ENCODE measurements around the gene RPH3AL.
"Not testable (repeated sequence)": the region's sequence is repeated elsewhere in the genome, so short reads cannot be mapped to it uniquely, and the experiment has no call there.

RPH3AL gene

DNA sequence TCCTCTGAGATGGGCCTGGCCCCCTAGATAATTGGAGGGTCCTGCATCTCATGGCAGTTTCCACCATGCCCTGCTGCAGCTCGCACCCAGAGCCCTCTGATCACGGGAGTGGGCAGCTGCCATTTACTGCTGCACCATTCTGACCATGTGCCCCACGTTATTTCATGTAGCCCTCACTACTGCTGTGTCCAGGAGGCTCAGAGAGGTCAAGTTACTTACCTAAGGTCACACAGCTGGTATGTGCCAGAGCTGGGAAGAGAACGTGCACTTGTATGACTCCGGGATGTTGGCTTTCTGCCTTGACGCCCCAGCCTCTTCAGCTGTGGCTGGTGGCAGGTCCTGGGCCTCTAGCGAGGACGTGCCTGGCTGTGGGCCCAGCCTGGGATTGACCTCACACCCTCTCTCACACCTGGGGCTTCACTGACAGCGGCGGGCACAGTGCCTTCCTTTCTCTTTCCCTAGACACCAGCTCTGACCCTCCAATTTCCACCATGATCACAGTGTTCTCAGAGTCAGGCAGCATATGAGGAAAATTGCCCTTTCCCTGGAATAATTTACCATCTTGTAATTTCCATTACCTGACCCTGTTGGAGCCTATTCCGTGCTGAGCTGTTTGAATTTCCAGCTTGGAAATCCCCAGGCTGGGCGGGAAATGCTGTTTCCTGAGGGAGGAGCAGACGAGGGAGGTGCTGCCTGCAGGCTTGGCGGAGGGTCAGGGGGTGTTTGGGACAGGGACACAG lies 152.6 kb downstream of the RPH3AL start:
- Histone ChIP-seq H3K4me3 (no peak overlapping the region), H3K27me3 (ENCODE audit: low read depth) (peaks cover 27% of the 10 kb centered on the region), H3K36me3 (replicated peaks) (no peaks in the 10 kb centered on the region), H3K9me3 (no peaks in the 10 kb centered on the region), H3K4me1 (no peaks in the 10 kb centered on the region)
- in situ Hi-C loops (cut with MboI; ENCODE audit: low sequenced_read_pairs), result no loop called here
- no peak for DNase-seq (ENCODE audit: low spot score in 2 of 2)

DNA sequence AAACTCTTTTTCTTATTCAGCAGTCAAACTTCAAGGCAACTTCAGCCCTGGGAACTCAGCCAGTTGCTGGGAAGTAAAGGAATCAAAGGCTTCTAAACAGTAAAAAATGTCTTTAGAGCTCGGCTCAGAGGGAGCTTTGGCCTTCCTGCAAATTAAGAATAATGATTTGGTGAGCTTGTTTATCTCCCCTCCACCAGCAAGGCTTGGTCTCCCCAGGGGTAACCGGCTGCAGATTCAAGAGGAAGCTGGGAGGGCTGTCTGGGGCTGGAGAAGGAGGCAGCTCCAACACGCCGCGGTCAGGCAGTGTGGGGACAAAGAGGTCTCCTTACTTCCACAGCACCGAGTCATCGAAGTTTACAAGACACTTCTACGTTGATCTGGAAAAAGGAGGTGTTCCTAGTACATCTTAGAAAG lies 153.4 kb downstream of the RPH3AL start:
- H3K4me3 ChIP-seq, result no peak overlapping the region
- no peaks in the 10 kb centered on the region for H3K36me3 ChIP-seq (replicated peaks)
- in situ Hi-C loops (cut with MboI; ENCODE audit: low sequenced_read_pairs), result no loop called here
- H3K9me3 ChIP-seq, result no peaks in the 10 kb centered on the region
- no peaks in the 10 kb centered on the region for H3K4me1 ChIP-seq
- no peak for DNase-seq (ENCODE audit: low spot score in 2 of 2)
- peaks cover 27% of the 10 kb centered on the region for H3K27me3 ChIP-seq (ENCODE audit: low read depth)

- DNase-seq (ENCODE audit: low spot score in 2 of 2); H3K4me1 ChIP-seq; H3K9me3 ChIP-seq; in situ Hi-C loops (cut with MboI; ENCODE audit: low sequenced_read_pairs); H3K4me3 ChIP-seq; H3K36me3 ChIP-seq (replicated peaks): not testable (repeated sequence)
- H3K27me3 ChIP-seq (ENCODE audit: low read depth), result peaks cover 27% of the 10 kb centered on the region
Observed at GRCh38 chr17:198225-198624, 154.4 kb downstream of the RPH3AL start.

DNA sequence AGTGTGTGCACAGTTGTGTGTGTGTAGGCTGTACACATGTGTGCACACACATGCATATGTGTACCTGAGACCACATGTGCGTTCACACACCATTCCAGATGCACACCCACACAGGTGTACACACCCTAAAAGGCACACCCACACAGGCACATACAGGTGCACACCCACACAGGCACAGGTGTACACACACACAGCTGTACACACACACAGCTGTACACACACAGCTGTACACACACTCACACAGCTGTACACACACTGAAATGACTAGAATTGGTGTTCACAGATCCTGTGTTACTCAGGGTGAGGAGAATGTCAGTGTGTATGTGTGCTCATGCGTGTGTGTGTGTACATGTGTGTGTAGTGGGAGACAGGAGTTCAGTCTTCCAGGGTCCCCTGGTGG lies 155.3 kb downstream of the RPH3AL start:
- Histone ChIP-seq H3K9me3 (no peaks in the 10 kb centered on the region), H3K36me3 (replicated peaks) (no peaks in the 10 kb centered on the region), H3K4me1 (no peaks in the 10 kb centered on the region), H3K4me3 (no peak overlapping the region), H3K27me3 (ENCODE audit: low read depth) (peaks cover 27% of the 10 kb centered on the region)
- in situ Hi-C loops (cut with MboI; ENCODE audit: low sequenced_read_pairs), result no loop called here
- no peak for DNase-seq (ENCODE audit: low spot score in 2 of 2)

GRCh38 chr17:194828-195602 lies 157.6 kb downstream of the RPH3AL start:
- peaks cover 27% of the 10 kb centered on the region for H3K27me3 ChIP-seq (ENCODE audit: low read depth)
- no peak for DNase-seq (ENCODE audit: low spot score in 2 of 2)
- no peaks in the 10 kb centered on the region for H3K9me3 ChIP-seq
- H3K36me3 ChIP-seq (replicated peaks), result no peaks in the 10 kb centered on the region
- in situ Hi-C loops (cut with MboI; ENCODE audit: low sequenced_read_pairs), result no loop called here
- no peaks in the 10 kb centered on the region for H3K4me1 ChIP-seq
- no peak overlapping the region for H3K4me3 ChIP-seq

DNA sequence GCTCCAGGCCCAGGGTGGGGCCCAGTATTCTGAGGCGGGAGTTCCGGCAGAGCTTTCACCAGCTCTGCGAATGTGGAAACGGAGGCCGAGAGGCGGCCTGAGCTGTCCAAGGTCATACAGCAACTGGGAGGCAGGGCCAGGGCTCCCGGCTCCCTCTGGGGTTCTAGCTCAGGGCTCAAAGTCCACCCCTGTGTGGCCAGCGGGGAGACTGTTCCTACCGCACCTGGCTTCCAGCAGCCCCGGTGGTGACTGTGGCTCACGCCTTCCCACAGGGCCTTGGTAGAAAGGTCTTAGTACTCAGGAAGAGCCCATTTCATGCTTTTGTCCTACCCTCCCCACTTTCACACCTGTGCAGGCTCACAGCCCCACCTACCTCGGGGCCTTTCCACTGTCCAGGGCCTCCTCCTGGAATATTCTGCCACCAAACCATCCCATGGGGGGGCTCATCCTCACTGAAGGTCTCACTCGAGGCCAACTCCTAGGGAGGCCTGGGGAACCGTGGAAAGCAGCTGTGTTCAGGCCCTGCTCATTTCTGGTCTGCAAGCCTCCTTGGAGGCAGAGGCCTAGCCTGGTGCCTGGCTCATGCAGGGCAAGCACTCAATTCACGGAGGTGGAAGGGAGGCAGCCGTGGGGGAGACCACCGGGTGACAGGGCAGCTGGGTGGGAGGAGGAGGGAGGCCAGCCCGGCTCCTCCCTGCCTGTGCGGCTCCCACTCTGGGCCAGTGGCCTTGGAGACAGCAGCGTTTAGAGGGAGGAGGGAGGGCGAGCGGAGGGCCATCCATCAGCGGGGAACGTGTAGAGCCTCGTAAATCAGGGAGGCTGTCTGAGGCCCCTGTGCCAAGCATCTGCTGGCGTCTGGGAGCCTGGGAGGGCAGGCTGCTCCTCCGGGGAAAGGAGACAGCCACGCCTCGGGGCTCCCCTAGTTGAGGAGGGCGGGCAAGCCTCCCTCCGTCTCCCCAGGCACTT lies 158.5 kb downstream of the RPH3AL start:
- no peaks in the 10 kb centered on the region for H3K36me3 ChIP-seq (replicated peaks)
- no peaks in the 10 kb centered on the region for H3K4me1 ChIP-seq
- in situ Hi-C loops (cut with MboI; ENCODE audit: low sequenced_read_pairs), result no loop called here
- peaks cover 18% of the 10 kb centered on the region for H3K27me3 ChIP-seq (ENCODE audit: low read depth)
- no peaks in the 10 kb centered on the region for H3K9me3 ChIP-seq
- H3K4me3 ChIP-seq, result no peak overlapping the region
- DNase-seq (ENCODE audit: low spot score in 2 of 2), result no peak

- Histone ChIP-seq H3K36me3 (replicated peaks) (no peaks in the 10 kb centered on the region), H3K4me1 (no peaks in the 10 kb centered on the region), H3K9me3 (no peaks in the 10 kb centered on the region), H3K27me3 (ENCODE audit: low read depth) (peaks cover 14% of the 10 kb centered on the region), H3K4me3 (no peak overlapping the region)
- no peak for DNase-seq (ENCODE audit: low spot score in 2 of 2)
- in situ Hi-C loops (cut with MboI; ENCODE audit: low sequenced_read_pairs), result no loop called here
Observed at GRCh38 chr17:193426-193810, 159.2 kb downstream of the RPH3AL start.

- in situ Hi-C loops (cut with MboI; ENCODE audit: low sequenced_read_pairs), result no loop called here
- Histone ChIP-seq H3K27me3 (ENCODE audit: low read depth) (peaks cover 12% of the 10 kb centered on the region), H3K9me3 (no peaks in the 10 kb centered on the region), H3K4me1 (no peaks in the 10 kb centered on the region), H3K4me3 (no peak overlapping the region), H3K36me3 (replicated peaks) (no peaks in the 10 kb centered on the region)
- no peak for DNase-seq (ENCODE audit: low spot score in 2 of 2)
Observed at GRCh38 chr17:192666-193425, 159.8 kb downstream of the RPH3AL start.

- DNase-seq (ENCODE audit: low spot score in 2 of 2), result no peak
- no peaks in the 10 kb centered on the region for H3K9me3 ChIP-seq
- H3K4me1 ChIP-seq, result no peaks in the 10 kb centered on the region
- no peak overlapping the region for H3K4me3 ChIP-seq
- in situ Hi-C loops (cut with MboI; ENCODE audit: low sequenced_read_pairs), result no loop called here
- peaks cover 8% of the 10 kb centered on the region; the same call in 1 of the 2 replicates for H3K27me3 ChIP-seq (ENCODE audit: low read depth)
- H3K36me3 ChIP-seq (replicated peaks), result no peaks in the 10 kb centered on the region
Observed at GRCh38 chr17:189444-189843, 163.2 kb downstream of the RPH3AL start.

DNA sequence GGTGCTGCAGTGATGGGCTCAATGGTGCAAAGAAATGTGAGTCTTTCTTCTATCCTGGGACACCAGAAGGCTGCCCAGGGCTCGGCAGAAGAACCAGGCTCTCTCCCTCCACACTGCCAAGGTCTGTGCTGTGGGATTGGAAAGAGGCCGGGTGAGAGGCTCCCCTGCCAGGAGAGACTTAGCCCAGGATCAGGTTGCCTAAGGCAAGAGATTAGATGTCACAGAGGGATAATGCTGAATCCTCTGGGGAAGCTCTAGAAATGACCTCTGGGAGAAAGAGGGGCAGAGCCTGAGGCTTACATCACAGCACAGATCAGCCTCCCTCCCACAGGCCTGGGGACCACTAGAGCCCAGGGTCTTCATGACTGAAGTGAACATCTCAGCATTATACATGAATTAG lies 165.5 kb downstream of the RPH3AL start:
- in situ Hi-C loops (cut with MboI; ENCODE audit: low sequenced_read_pairs), result no loop called here
- peaks cover 21% of the 10 kb centered on the region for H3K27me3 ChIP-seq (ENCODE audit: low read depth)

GRCh38 chr17:185445-186138 lies 167.0 kb downstream of the RPH3AL start:
- peaks cover 30% of the 10 kb centered on the region for H3K27me3 ChIP-seq (ENCODE audit: low read depth)
- no peak overlapping the region for H3K4me3 ChIP-seq
- no peaks in the 10 kb centered on the region for H3K4me1 ChIP-seq
- DNase-seq (ENCODE audit: low spot score in 2 of 2), result no peak
- H3K36me3 ChIP-seq (replicated peaks), result no peaks in the 10 kb centered on the region
- in situ Hi-C loops (cut with MboI; ENCODE audit: low sequenced_read_pairs), result no loop called here
- H3K9me3 ChIP-seq, result no peaks in the 10 kb centered on the region

More for the DNA sequence above, 165.5 kb downstream of the RPH3AL start:
- Histone ChIP-seq H3K9me3 (no peaks in the 10 kb centered on the region), H3K4me1 (no peaks in the 10 kb centered on the region), H3K36me3 (replicated peaks) (no peaks in the 10 kb centered on the region), H3K4me3 (no peak overlapping the region)
- no peak for DNase-seq (ENCODE audit: low spot score in 2 of 2)

GRCh38 chr17:183021-183420 lies 169.6 kb downstream of the RPH3AL start:
- no peak for DNase-seq (ENCODE audit: low spot score in 2 of 2)

More at GRCh38 chr17:183021-183420, 169.6 kb downstream of the RPH3AL start:
- Histone ChIP-seq H3K36me3 (replicated peaks) (no peaks in the 10 kb centered on the region), H3K4me3 (no peak overlapping the region), H3K27me3 (ENCODE audit: low read depth) (peaks cover 40% of the 10 kb centered on the region), H3K4me1 (peaks cover 12% of the 10 kb centered on the region), H3K9me3 (no peaks in the 10 kb centered on the region)
- in situ Hi-C loops (cut with MboI; ENCODE audit: low sequenced_read_pairs), result no loop called here
